ENCODE data around the gene NAALADL2. TPM values are rescaled to one million over a fixed set of nuclear protein-coding genes. Genes with fewer than 3 reads are reported as not detected.

The NAALADL2 gene
- polyA plus RNA-seq, 1 donor from 2014 or later: 1.6 TPM

DNA sequence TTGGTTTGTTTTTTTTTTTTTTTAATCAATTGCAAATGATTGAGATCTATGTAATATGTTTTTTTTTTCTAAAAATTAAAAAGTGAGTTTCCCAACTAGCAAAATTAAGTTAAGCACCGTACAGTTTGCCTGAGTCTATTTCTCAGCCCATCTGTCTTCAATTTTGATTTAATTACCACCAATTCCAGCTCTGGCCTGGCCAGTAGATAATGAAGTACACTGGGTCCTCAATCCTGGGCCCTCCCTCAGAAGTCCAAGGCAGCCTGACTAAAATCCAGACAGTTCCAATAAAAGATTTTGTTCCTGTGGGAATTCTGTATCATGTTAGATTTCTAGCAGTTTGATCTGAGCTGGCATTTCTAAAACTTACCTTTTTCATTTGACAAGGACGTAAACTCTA, 887.2 kb downstream of the NAALADL2 start:
- Histone ChIP-seq H3K9ac (ENCODE audit: low read length) (no peak overlapping the region), H3K9me2 (ENCODE audit: insufficient read depth, low read length) (no peaks in the 10 kb centered on the region), H3K9me3 (ENCODE audit: low read length) (no peaks in the 10 kb centered on the region), H3K27ac (ENCODE audit: low read length) (no peak overlapping the region), H3K4me3 (ENCODE audit: low read length) (no peak overlapping the region), H3K27me3 (ENCODE audit: insufficient read depth, low read depth, low read length) (no peaks in the 10 kb centered on the region), H3F3A (ENCODE audit: insufficient read depth, low read length, poor library complexity, severe bottlenecking) (no peaks in the 10 kb centered on the region), H4K20me1 (ENCODE audit: insufficient read depth) (no peaks in the 10 kb centered on the region), H3K36me3 (ENCODE audit: insufficient read depth, low read length) (no peaks in the 10 kb centered on the region), H2AFZ (ENCODE audit: low read depth, low read length) (no peak overlapping the region), H3K79me2 (replicated peaks; ENCODE audit: insufficient read depth, low read length) (no peaks in the 10 kb centered on the region), H3K4me2 (ENCODE audit: low read length) (no peak overlapping the region)
- TF ChIP-seq RAD21 (conservative IDR thresholded peaks at IDR 0.05) (no peak), POLR2AphosphoS5 (IDR thresholded peaks at IDR 0.05) (no peak), MXI1 (conservative IDR thresholded peaks at IDR 0.05; ENCODE audit: poor library complexity, severe bottlenecking) (no peak), EZH2 (IDR thresholded peaks at IDR 0.05; ENCODE audit: borderline replicate concordance, insufficient read depth, low read length, poor library complexity, severe bottlenecking) (no peak), EP300 (conservative IDR thresholded peaks at IDR 0.05; ENCODE audit: poor library complexity, severe bottlenecking) (no peak), TAF1 (IDR thresholded peaks at IDR 0.05; ENCODE audit: low read depth) (no peak)
- TF ChIP-seq, protein P1, sequence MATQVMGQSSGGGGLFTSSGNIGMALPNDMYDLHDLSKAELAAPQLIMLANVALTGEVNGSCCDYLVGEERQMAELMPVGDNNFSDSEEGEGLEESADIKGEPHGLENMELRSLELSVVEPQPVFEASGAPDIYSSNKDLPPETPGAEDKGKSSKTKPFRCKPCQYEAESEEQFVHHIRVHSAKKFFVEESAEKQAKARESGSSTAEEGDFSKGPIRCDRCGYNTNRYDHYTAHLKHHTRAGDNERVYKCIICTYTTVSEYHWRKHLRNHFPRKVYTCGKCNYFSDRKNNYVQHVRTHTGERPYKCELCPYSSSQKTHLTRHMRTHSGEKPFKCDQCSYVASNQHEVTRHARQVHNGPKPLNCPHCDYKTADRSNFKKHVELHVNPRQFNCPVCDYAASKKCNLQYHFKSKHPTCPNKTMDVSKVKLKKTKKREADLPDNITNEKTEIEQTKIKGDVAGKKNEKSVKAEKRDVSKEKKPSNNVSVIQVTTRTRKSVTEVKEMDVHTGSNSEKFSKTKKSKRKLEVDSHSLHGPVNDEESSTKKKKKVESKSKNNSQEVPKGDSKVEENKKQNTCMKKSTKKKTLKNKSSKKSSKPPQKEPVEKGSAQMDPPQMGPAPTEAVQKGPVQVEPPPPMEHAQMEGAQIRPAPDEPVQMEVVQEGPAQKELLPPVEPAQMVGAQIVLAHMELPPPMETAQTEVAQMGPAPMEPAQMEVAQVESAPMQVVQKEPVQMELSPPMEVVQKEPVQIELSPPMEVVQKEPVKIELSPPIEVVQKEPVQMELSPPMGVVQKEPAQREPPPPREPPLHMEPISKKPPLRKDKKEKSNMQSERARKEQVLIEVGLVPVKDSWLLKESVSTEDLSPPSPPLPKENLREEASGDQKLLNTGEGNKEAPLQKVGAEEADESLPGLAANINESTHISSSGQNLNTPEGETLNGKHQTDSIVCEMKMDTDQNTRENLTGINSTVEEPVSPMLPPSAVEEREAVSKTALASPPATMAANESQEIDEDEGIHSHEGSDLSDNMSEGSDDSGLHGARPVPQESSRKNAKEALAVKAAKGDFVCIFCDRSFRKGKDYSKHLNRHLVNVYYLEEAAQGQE (IDR thresholded peaks at IDR 0.05; ENCODE audit: borderline replicate concordance): no peak

DNA sequence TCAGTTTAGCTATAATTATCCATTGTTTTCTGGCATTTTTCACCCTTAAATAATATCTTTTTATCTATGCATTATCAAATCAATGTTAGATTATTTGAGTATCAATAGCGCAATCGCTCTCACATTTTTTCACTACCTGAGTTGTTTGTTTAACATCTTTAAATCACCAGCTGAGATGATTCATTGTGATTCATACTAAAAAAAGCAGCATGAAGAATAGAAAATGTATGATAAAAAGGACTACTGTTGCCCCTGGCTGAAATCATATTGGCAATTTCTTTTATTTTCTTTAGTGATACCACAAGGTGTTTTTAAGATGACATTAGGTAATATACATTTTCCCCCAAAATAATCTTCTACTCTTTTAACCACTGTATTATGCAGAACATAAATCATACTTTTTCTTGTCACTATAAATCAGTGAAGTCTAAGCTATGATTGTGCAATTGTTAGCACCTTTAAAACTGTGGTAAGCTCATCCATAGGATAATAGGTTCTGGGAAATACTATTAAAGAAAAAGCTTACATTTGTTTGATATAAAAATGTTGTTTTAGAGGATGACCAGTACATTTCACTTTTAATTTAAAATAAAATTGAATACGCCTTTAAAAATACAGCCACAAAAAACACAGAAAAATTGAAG, 889.1 kb downstream of the NAALADL2 start:
- H3K9me2 ChIP-seq (ENCODE audit: insufficient read depth, low read length): no peaks in the 10 kb centered on the region
- H2AFZ ChIP-seq (ENCODE audit: low read depth, low read length): no peak overlapping the region
- no peak overlapping the region for H3K27ac ChIP-seq (ENCODE audit: low read length)
- no peaks in the 10 kb centered on the region for H3K36me3 ChIP-seq (ENCODE audit: insufficient read depth, low read length)
- no peaks in the 10 kb centered on the region for H3K79me2 ChIP-seq (replicated peaks; ENCODE audit: insufficient read depth, low read length)
- no peaks in the 10 kb centered on the region for H3K9me3 ChIP-seq (ENCODE audit: low read length)
- H3F3A ChIP-seq (ENCODE audit: insufficient read depth, low read length, poor library complexity, severe bottlenecking): no peaks in the 10 kb centered on the region
- H3K4me3 ChIP-seq (ENCODE audit: low read length): no peak overlapping the region
- TF ChIP-seq POLR2AphosphoS5 (IDR thresholded peaks at IDR 0.05): no peak
- no peak for TF ChIP-seq TAF1 (IDR thresholded peaks at IDR 0.05; ENCODE audit: low read depth)
- TF ChIP-seq, protein P1 (IDR thresholded peaks at IDR 0.05; ENCODE audit: borderline replicate concordance): no peak
- TF ChIP-seq MXI1 (conservative IDR thresholded peaks at IDR 0.05; ENCODE audit: poor library complexity, severe bottlenecking): no peak
- no peak for TF ChIP-seq EZH2 (IDR thresholded peaks at IDR 0.05; ENCODE audit: borderline replicate concordance, insufficient read depth, low read length, poor library complexity, severe bottlenecking)
- no peak for TF ChIP-seq RAD21 (conservative IDR thresholded peaks at IDR 0.05)
- no peak for TF ChIP-seq SMC3 (conservative IDR thresholded peaks at IDR 0.05; ENCODE audit: poor library complexity)
- no peak for TF ChIP-seq EP300 (conservative IDR thresholded peaks at IDR 0.05; ENCODE audit: poor library complexity, severe bottlenecking)
- TF ChIP-seq, protein P2, sequence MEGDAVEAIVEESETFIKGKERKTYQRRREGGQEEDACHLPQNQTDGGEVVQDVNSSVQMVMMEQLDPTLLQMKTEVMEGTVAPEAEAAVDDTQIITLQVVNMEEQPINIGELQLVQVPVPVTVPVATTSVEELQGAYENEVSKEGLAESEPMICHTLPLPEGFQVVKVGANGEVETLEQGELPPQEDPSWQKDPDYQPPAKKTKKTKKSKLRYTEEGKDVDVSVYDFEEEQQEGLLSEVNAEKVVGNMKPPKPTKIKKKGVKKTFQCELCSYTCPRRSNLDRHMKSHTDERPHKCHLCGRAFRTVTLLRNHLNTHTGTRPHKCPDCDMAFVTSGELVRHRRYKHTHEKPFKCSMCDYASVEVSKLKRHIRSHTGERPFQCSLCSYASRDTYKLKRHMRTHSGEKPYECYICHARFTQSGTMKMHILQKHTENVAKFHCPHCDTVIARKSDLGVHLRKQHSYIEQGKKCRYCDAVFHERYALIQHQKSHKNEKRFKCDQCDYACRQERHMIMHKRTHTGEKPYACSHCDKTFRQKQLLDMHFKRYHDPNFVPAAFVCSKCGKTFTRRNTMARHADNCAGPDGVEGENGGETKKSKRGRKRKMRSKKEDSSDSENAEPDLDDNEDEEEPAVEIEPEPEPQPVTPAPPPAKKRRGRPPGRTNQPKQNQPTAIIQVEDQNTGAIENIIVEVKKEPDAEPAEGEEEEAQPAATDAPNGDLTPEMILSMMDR (IDR thresholded peaks at IDR 0.05; ENCODE audit: poor library complexity, severe bottlenecking): no peak
- H4K20me1 ChIP-seq (ENCODE audit: insufficient read depth): no peaks in the 10 kb centered on the region
- no peak overlapping the region for H3K4me2 ChIP-seq (ENCODE audit: low read length)
- H3K9ac ChIP-seq (ENCODE audit: low read length): no peak overlapping the region
- no peaks in the 10 kb centered on the region for H3K27me3 ChIP-seq (ENCODE audit: insufficient read depth, low read depth, low read length)
